ENCODE measurements around the gene ANXA3.
A peak's percentile ranks its signal among the peaks of the same experiment; 100 is the strongest.

The ANXA3 gene

DNA sequence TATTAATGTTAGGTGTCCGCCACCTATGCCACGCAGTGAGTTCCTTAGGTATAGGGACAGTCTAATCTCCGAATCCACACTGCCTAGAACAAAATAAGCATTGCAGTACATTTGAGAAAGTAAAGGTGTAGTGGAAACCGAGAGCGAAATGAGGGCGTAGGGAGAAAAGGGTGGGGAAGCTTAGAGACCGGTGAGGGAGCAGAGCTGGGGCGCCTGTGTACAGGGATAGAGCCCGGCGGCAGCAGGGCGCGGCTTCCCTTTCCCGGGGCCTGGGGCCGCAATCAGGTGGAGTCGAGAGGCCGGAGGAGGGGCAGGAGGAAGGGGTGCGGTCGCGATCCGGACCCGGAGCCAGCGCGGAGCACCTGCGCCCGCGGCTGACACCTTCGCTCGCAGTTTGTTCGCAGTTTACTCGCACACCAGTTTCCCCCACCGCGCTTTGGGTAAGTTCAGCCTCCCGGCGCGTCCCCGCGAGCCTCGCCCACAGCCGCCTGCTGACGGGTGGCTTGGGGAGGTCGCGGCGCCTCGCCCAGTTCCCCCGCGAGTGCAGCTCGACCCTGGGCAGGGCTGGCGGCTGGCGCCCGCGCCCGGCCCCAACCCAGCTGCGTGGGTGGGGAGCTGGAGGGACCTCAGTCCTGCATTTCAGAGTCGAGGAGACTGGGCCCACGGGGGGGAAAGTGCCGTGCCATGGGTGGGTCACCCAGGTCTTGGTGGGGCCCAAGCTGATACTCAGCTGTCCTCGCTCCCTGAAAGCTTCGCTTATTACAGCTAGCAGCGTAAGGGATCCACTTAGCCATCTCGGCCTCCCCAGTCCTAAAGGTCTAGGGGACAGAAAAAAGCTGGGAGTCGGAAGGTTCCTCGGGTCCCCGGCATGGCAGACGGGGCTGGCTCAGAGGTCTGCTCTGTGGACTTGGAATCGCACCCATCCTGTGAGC is at the start of gene ANXA3:
Gene ANXA3 (plus strand): TSS at position 351 of the 932 bp plus-strand sequence. CDS start 2,704 bp downstream, outside the sequence.
- TF ChIP-seq CTCF (IDR thresholded peaks at IDR 0.05), result no peak

- no peak for TF ChIP-seq CTCF (IDR thresholded peaks at IDR 0.05)
Measured at GRCh38 chr4:78509043-78509442, 42.5 kb upstream of the ANXA3 start.

GRCh38 chr4:78510108-78510507 is 41.5 kb upstream of the ANXA3 start:
- no peak for TF ChIP-seq CTCF (IDR thresholded peaks at IDR 0.05)

DNA sequence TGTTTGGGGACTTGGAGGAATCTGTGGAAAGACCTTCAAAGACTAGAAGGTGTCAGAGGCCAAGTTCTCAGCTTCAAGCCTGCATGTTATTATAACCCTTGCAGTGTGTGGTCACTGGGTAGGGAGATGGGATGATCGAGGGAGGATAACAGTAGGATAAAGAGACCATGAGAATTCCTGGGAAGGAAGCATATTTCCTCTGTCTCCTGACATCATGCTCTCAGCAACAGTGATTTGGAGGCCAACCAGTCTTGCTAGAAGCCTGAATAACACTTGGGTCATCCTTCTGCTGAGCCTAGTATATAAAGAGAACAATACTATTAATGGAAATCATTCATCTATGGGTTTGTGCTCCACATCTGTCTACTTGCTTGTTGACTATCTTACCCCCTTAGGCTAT is 40.9 kb upstream of the ANXA3 start:
- TF ChIP-seq CTCF (IDR thresholded peaks at IDR 0.05), result no peak

GRCh38 chr4:78512357-78512920 is 39.1 kb upstream of the ANXA3 start:
- no peak for TF ChIP-seq CTCF (IDR thresholded peaks at IDR 0.05)

- no peak for TF ChIP-seq CTCF (IDR thresholded peaks at IDR 0.05)
Measured at GRCh38 chr4:78513411-78513975, 38.1 kb upstream of the ANXA3 start.

GRCh38 chr4:78517050-78517652 is 34.4 kb upstream of the ANXA3 start:
- TF ChIP-seq CTCF (IDR thresholded peaks at IDR 0.05), result peak; percentile 69
